ENCODE results near the gene HUS1B. TPM values are rescaled to one million over a fixed set of nuclear protein-coding genes. Genes with fewer than 3 reads are reported as not detected.
"Not testable (repeated sequence)": the region's sequence is repeated elsewhere in the genome, so short reads cannot be mapped to it uniquely, and the experiment has no call there.

Gene HUS1B
- total RNA-seq, 2 donors from 2014 or later = 0.36 to 6.1 TPM

DNA sequence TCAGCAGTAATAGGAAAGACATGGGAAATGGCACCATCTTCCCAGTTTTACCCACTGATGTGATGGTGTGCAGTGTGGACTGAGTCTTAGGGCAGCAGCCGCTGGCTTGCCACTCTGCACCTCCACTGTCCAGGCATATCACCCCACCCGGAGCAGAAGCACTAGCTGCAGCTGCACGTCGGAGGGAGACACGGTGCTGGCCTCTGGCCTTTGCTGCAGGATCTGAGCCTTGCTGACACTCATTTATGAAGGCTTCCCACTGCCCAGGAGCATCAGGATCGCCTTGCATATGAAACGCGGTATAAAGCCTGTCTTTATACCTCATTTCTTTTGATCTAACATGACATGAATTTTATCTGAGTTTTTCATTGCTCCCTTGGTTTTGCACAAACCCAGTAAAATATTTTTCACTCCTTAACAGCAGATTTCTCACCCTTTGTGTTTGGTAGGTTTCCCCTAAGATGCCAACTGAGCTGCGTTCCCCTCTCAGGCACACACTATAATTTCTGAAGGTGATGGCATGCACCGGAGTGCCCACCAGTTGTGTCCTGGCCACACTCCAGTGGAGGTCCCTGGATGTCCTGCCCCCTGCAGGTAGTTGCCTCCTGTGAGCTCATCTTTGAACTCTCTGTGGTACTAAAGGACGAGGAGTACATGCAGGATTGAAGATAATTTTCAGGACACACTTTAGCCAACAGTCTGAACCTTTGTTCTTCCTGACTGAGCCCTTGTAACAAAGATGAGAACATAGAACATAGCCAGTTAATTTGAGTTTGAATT lies 45.0 kb upstream of the HUS1B start:
- TF ChIP-seq, protein P1, sequence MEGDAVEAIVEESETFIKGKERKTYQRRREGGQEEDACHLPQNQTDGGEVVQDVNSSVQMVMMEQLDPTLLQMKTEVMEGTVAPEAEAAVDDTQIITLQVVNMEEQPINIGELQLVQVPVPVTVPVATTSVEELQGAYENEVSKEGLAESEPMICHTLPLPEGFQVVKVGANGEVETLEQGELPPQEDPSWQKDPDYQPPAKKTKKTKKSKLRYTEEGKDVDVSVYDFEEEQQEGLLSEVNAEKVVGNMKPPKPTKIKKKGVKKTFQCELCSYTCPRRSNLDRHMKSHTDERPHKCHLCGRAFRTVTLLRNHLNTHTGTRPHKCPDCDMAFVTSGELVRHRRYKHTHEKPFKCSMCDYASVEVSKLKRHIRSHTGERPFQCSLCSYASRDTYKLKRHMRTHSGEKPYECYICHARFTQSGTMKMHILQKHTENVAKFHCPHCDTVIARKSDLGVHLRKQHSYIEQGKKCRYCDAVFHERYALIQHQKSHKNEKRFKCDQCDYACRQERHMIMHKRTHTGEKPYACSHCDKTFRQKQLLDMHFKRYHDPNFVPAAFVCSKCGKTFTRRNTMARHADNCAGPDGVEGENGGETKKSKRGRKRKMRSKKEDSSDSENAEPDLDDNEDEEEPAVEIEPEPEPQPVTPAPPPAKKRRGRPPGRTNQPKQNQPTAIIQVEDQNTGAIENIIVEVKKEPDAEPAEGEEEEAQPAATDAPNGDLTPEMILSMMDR (IDR thresholded peaks at IDR 0.05) = no peak
- no peak for TF ChIP-seq POLR2A (IDR thresholded peaks at IDR 0.05)
- TF ChIP-seq POLR2AphosphoS5 (IDR thresholded peaks at IDR 0.05) = no peak
- WGBS = 80% methylated on average over 11 of the region's 11 CpGs
- Histone ChIP-seq H3K27ac (no peak overlapping the region), H3K27me3 (replicated peaks; ENCODE audit: insufficient read depth) (no peaks in the 10 kb centered on the region), H3K4me3 (no peak overlapping the region), H3K36me3 (no peaks in the 10 kb centered on the region), H3K4me1 (replicated peaks) (no peaks in the 10 kb centered on the region), H3K9me3 (no peaks in the 10 kb centered on the region)
- no peak for DNase-seq (ENCODE audit: low spot score)
- intact Hi-C loops (cut with DNase I) = no loop called here

DNA sequence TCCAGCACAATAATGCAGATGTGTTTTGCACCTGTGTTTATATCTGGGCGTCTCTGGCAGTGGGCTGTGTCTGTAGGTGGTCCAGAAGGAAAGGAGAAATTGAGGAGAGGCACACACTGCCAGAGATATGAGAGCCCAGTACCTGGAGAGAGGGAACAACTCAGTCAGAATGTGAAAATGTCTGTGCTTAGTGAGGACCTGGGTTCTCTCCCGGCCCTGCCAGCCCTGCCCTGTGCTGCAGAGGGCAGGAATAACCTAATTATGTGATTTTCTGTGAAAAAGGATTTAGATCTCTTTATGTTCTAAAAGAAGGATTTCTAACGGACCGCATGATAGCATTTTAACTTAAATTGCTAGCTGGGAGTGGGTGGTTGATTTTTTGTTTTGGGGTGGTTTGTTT lies 44.3 kb upstream of the HUS1B start:
- no peak for DNase-seq (ENCODE audit: low spot score)
- Histone ChIP-seq H3K4me3 (no peak overlapping the region), H3K27me3 (replicated peaks; ENCODE audit: insufficient read depth) (no peaks in the 10 kb centered on the region), H3K27ac (no peak overlapping the region), H3K9me3 (no peaks in the 10 kb centered on the region), H3K36me3 (no peaks in the 10 kb centered on the region), H3K4me1 (replicated peaks) (no peaks in the 10 kb centered on the region)
- WGBS = 81% methylated on average over 4 of the region's 4 CpGs
- TF ChIP-seq, protein P1 (IDR thresholded peaks at IDR 0.05) = no peak
- TF ChIP-seq POLR2AphosphoS5 (IDR thresholded peaks at IDR 0.05) (no peak), POLR2A (IDR thresholded peaks at IDR 0.05) (no peak)
- intact Hi-C loops (cut with DNase I) = no loop called here

DNA sequence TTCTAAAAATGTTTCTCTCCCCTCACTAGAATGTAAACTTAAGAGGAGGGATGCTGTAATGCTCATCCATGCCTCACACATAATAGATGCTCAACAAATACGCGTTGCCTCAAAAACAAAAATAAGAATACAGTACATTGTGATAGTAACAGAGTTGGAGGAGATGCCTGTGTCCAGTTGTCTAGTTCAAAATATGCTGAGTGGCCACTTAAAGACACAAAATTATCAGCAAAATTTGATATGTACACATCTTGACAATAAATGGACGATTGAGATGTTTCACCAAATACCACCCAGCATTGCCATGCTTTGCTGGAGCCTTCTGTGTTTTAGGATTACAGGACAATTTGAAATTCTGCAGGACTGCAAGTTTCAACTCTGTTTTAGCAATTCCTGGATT lies 43.6 kb upstream of the HUS1B start:
- Histone ChIP-seq H3K9me3 (no peaks in the 10 kb centered on the region), H3K36me3 (no peaks in the 10 kb centered on the region), H3K27me3 (replicated peaks; ENCODE audit: insufficient read depth) (no peaks in the 10 kb centered on the region), H3K4me1 (replicated peaks) (no peaks in the 10 kb centered on the region), H3K4me3 (no peak overlapping the region), H3K27ac (no peak overlapping the region)
- no peak for DNase-seq (ENCODE audit: low spot score)
- WGBS = 94% methylated on average over 3 of the region's 3 CpGs
- intact Hi-C loops (cut with DNase I) = no loop called here
- TF ChIP-seq, protein P1 (IDR thresholded peaks at IDR 0.05) = no peak
- TF ChIP-seq POLR2AphosphoS5 (IDR thresholded peaks at IDR 0.05) (no peak), POLR2A (IDR thresholded peaks at IDR 0.05) (no peak)

DNA sequence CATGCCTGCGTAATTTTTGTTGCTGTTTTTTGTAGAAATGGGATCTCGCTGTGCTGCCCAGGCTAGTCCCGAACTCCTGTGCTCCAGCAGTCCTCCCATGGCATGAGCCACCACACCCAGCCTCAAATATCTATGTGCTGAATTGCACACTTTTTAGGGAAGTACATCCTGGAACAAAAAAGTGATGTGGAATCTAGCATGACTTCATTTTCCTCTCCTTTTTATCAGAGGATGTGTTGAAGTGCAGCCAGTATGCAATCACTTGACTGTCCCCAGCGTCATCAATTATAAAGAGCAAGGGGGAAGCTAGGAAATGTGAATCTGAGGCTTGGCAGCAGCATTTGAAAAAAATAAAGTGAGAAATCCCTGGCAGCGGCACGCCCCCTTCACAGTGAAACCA lies 42.4 kb upstream of the HUS1B start:
- no peaks in the 10 kb centered on the region for H3K36me3 ChIP-seq
- 52% methylated on average over 6 of the region's 6 CpGs for WGBS

DNA sequence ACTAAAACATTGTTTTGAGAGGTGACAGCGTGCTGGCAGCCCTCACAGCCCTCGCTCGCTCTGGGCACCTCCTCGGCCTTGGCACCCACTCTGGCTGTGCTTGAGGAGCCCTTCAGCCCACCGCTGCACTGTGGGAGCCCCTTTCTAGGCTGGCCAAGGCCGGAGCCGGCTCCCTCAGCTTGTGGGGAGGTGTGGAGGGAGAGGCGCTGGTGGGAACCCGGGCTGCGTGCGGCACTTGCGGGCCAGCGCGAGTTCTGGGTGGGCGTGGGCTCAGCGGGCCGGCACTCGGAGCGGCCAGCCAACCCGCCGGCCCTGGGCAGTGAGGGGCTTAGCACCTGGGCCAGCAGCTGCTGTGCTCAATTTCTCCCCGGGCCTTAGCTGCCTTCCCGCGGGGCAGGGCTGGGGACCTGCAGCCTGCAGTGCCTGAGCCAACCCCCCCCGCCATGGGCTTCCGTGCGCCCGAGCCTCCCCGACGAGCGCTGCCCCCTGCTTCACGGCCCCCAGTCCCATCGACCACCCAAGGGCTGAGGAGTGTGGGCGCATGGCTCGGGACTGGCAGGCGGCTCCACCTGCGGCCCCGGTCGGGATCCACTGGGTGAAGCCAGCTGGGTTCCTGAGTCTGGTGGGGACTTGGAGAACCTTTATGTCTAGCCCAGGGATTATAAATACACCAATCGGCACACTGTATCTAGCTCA lies 37.7 kb upstream of the HUS1B start:
- H3K27ac ChIP-seq; DNase-seq (ENCODE audit: low spot score); H3K4me1 ChIP-seq (replicated peaks); intact Hi-C loops (cut with DNase I); H3K36me3 ChIP-seq; H3K9me3 ChIP-seq; H3K27me3 ChIP-seq (replicated peaks; ENCODE audit: insufficient read depth); H3K4me3 ChIP-seq: not testable (repeated sequence)
- over 99% methylated on average over 15 of the region's 40 CpGs for WGBS

More for the DNA sequence above, 42.4 kb upstream of the HUS1B start:
- Histone ChIP-seq H3K27ac (no peak overlapping the region), H3K27me3 (replicated peaks; ENCODE audit: insufficient read depth) (no peaks in the 10 kb centered on the region), H3K4me3 (no peak overlapping the region), H3K4me1 (replicated peaks) (no peaks in the 10 kb centered on the region), H3K9me3 (no peaks in the 10 kb centered on the region)
- DNase-seq (ENCODE audit: low spot score) = no peak
- TF ChIP-seq, protein P1 (IDR thresholded peaks at IDR 0.05) = no peak
- TF ChIP-seq POLR2A (IDR thresholded peaks at IDR 0.05) (no peak), POLR2AphosphoS5 (IDR thresholded peaks at IDR 0.05) (no peak)
- intact Hi-C loops (cut with DNase I) = no loop called here
